ENCODE data around the gene RINL.
"Not testable (repeated sequence)": the region's sequence is repeated elsewhere in the genome, so short reads cannot be mapped to it uniquely, and the experiment has no call there.

RINL gene

GRCh38 chr19:38878575-38879399 is 712 bp upstream of the RINL start:
- DNase-seq (ENCODE audit: low read depth) = no peak
- no peak overlapping the region for H3K4me3 ChIP-seq (ENCODE audit: low read depth, low read length)
- peak; percentile 8 for TF ChIP-seq CTCF (IDR thresholded peaks at IDR 0.05; ENCODE audit: low read depth, low read length, missing control alignments)
- in situ Hi-C loops (cut with HindIII; ENCODE audit: low sequenced_read_pairs) = no loop called here

- in situ Hi-C loops (cut with HindIII; ENCODE audit: low sequenced_read_pairs) = no loop called here
- DNase-seq (ENCODE audit: low read depth) = no peak
- no peak overlapping the region for H3K4me3 ChIP-seq (ENCODE audit: low read depth, low read length)
- TF ChIP-seq CTCF (IDR thresholded peaks at IDR 0.05; ENCODE audit: low read depth, low read length, missing control alignments) = no peak
Observed at GRCh38 chr19:38875656-38876395, 2.2 kb downstream of the RINL start.

DNA sequence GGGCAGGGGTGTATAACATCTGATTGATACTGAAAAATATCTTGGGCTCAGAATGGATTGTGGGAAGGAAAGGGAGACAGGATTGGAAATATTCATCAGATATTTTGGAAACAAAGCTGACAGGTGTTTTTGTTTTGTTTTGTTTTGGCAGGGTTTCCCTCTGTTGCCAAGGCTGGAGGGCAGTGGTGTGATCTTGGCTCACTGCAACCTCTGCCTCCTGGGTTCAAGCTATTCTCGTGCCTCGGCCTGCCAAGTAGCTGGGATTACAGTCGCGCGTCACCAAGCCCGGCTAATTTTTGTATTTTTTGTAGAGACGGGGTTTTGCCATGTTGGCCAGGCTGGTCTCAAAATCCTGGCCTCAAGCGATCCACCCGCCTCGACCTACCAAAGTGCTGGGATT is 4.7 kb downstream of the RINL start:
- in situ Hi-C loops (cut with HindIII; ENCODE audit: low sequenced_read_pairs); H3K4me3 ChIP-seq (ENCODE audit: low read depth, low read length); DNase-seq (ENCODE audit: low read depth): not testable (repeated sequence)

- in situ Hi-C loops (cut with HindIII; ENCODE audit: low sequenced_read_pairs) = no loop called here
- TF ChIP-seq CTCF (IDR thresholded peaks at IDR 0.05; ENCODE audit: low read depth, low read length, missing control alignments) = no peak
- no peak for DNase-seq (ENCODE audit: low read depth)
- H3K4me3 ChIP-seq (ENCODE audit: low read depth, low read length) = no peak overlapping the region
Observed at GRCh38 chr19:38870612-38871011, 7.5 kb downstream of the RINL start.

- peak; percentile 77 for TF ChIP-seq CTCF (IDR thresholded peaks at IDR 0.05; ENCODE audit: low read depth, low read length, missing control alignments)
- in situ Hi-C loops (cut with HindIII; ENCODE audit: low sequenced_read_pairs) = no loop called here
- peak overlapping the region; percentile 40 for H3K4me3 ChIP-seq (ENCODE audit: low read depth, low read length)
- no peak for DNase-seq (ENCODE audit: low read depth)
Observed at GRCh38 chr19:38869836-38870607, 8.1 kb downstream of the RINL start.

GRCh38 chr19:38869160-38869835 is 8.8 kb downstream of the RINL start:
- no peak for DNase-seq (ENCODE audit: low read depth)
- in situ Hi-C loops (cut with HindIII; ENCODE audit: low sequenced_read_pairs) = no loop called here
- TF ChIP-seq CTCF (IDR thresholded peaks at IDR 0.05; ENCODE audit: low read depth, low read length, missing control alignments) = no peak
- H3K4me3 ChIP-seq (ENCODE audit: low read depth, low read length) = peak overlapping the region; percentile 40

Measured in astrocyte of the cerebellum (primary cell).